ENCODE results near the gene OSGIN1. TPM values are rescaled to one million over a fixed set of nuclear protein-coding genes. Genes with fewer than 3 reads are reported as not detected.

The OSGIN1 gene
- total RNA-seq, 1 experiment from 2014 or later = 3.7 TPM

DNA sequence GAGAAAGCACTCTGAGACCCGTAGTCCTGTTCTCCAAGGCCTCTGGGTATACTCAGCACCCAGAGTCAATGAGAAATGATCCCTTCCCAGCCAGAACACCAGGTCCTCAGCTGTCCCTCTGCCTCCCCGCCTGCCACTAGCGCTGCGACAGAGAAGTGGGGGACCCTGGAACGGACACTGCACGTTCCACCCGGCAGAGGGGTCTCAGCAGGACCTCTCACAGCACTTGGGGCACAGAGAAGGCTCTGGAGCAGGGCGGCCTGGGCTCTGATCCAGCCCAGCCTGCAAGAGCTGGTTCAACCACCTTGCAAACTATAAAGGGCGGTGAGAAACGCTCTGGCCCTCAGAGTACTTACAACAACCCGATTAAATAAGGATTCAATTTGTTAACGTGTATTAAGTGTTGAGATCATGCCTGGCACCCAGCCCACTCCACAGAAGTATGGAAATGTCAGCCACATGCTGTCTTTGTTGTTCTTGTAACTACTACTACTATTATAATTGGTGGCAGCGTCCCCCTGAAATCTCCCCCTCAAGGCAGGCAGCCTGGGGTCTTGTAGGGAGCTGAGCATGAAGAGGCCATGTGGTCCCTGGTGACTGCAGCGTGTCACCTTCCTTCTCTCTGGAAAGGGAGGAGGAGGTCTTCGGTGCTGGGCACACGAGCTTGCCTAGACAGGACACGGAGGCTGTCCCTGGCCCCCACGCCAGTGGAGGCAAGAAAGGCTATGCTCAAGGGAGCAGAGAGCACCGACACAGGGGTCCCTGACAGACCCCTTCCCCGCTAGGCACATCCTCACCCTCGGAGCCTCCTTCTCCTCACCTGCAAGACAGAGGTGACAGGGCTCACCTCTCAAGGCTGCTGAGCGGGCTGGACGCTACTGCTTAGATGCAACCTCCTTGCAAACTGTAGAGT lies 2.4 kb downstream of the OSGIN1 start:
- DNase-seq (ENCODE audit: unreplicated experiment) = no peak
- CTCF ChIA-PET = interaction anchor here (0.5 to 14.7 kb wide), 23 partner anchors 8 to 781 kb away, joined by 3 to 220 read pairs (median 4); partner anchors contain the start of gene SLC38A8
- POLR2A ChIA-PET = interaction anchor here (1.0 kb wide), 1 partner anchor 108 kb away, joined by 3 read pairs; no protein-coding TSS in a partner anchor
- no TSS peak for BruUV-seq (replicated peaks)
- no peaks in the 10 kb centered on the region for H3K36me3 Mint-ChIP-seq (ENCODE audit: insufficient read depth, unreplicated experiment)
- H3K4me1 Mint-ChIP-seq (ENCODE audit: insufficient read depth, unreplicated experiment) = peaks cover 8% of the 10 kb centered on the region
- no peak overlapping the region for H3K4me3 Mint-ChIP-seq (ENCODE audit: unreplicated experiment)
- intact Hi-C loops (cut with micrococcal nuclease) = loop anchor here (1.0 to 10.0 kb wide), 3 partner anchors 89 to 219 kb away; no protein-coding TSS in a partner anchor
- TF ChIP-seq, protein P1, sequence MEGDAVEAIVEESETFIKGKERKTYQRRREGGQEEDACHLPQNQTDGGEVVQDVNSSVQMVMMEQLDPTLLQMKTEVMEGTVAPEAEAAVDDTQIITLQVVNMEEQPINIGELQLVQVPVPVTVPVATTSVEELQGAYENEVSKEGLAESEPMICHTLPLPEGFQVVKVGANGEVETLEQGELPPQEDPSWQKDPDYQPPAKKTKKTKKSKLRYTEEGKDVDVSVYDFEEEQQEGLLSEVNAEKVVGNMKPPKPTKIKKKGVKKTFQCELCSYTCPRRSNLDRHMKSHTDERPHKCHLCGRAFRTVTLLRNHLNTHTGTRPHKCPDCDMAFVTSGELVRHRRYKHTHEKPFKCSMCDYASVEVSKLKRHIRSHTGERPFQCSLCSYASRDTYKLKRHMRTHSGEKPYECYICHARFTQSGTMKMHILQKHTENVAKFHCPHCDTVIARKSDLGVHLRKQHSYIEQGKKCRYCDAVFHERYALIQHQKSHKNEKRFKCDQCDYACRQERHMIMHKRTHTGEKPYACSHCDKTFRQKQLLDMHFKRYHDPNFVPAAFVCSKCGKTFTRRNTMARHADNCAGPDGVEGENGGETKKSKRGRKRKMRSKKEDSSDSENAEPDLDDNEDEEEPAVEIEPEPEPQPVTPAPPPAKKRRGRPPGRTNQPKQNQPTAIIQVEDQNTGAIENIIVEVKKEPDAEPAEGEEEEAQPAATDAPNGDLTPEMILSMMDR (IDR thresholded peaks at IDR 0.05; ENCODE audit: unreplicated experiment) = no peak
- H3K27me3 Mint-ChIP-seq (ENCODE audit: insufficient read depth, unreplicated experiment) = no peaks in the 10 kb centered on the region
- no peak overlapping the region for H3K27ac Mint-ChIP-seq (ENCODE audit: low read depth, unreplicated experiment)
- no peaks in the 10 kb centered on the region for H3K9me3 Mint-ChIP-seq (ENCODE audit: unreplicated experiment)

DNA sequence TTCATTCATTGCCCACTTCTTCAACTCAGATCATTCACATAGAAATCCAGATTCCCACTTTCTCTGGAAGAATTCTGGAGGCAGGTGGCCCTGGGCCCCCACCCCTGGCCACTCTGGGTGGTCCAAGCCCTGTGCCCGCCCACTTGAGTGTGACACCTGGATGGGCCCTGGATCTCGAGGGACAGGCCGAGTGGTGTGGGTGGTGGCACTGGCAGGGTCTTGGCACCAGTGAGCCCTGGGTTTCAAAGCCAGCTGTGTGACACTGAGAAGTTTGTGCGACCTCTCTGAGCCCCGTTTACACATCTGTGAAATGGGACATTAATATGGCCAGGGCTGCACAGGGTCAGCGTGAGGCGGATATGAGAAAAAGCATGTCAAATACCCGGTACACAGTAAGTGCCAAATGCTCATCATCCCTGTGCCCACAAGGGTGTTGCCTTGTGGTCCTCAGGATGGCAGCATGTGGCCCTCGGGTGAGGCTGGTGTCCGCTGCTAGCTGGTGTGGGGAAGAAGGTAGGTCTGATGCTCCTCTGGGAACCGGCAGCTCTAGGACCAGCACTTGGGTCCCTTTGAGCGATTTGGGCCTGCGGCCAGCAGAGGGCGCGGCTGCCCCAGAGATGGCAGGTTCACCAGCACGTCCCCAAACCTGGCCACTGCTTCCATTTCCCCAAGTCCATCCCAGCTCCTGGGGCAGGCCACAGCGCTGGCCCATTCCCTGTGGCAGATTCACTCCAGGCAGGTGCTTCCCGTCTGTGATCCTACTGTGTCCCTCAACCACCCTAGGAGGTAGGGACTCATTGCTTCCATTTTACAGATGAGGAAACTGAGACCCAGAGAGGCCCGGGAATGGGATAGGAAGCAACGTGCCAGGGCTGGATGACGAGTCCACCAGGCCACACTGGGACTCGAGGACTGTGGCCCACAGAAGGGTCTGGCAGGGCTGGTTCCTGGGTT lies 3.6 kb downstream of the OSGIN1 start:
- TF ChIP-seq, protein P1 (IDR thresholded peaks at IDR 0.05; ENCODE audit: unreplicated experiment) = peak; percentile 74
- DNase-seq (ENCODE audit: unreplicated experiment) = peak; percentile 81
- Mint-ChIP-seq H3K4me1 (ENCODE audit: insufficient read depth, unreplicated experiment) (peaks cover 8% of the 10 kb centered on the region), H3K27ac (ENCODE audit: low read depth, unreplicated experiment) (no peak overlapping the region), H3K9me3 (ENCODE audit: unreplicated experiment) (no peaks in the 10 kb centered on the region), H3K27me3 (ENCODE audit: insufficient read depth, unreplicated experiment) (no peaks in the 10 kb centered on the region), H3K36me3 (ENCODE audit: insufficient read depth, unreplicated experiment) (no peaks in the 10 kb centered on the region), H3K4me3 (ENCODE audit: unreplicated experiment) (no peak overlapping the region)
- CTCF ChIA-PET = interaction anchor here (0.5 to 14.7 kb wide), 36 partner anchors 9 to 780 kb away, joined by 3 to 220 read pairs (median 4); partner anchors contain the start of gene SLC38A8
- intact Hi-C loops (cut with micrococcal nuclease) = loop anchor here (1.0 to 10.0 kb wide), 3 partner anchors 88 to 218 kb away; no protein-coding TSS in a partner anchor
- BruUV-seq (replicated peaks) = no TSS peak
- POLR2A ChIA-PET = interaction anchor here (1.2 kb wide), 1 partner anchor 160 kb away, joined by 3 read pairs; the partner anchor contains the start of gene MBTPS1

DNA sequence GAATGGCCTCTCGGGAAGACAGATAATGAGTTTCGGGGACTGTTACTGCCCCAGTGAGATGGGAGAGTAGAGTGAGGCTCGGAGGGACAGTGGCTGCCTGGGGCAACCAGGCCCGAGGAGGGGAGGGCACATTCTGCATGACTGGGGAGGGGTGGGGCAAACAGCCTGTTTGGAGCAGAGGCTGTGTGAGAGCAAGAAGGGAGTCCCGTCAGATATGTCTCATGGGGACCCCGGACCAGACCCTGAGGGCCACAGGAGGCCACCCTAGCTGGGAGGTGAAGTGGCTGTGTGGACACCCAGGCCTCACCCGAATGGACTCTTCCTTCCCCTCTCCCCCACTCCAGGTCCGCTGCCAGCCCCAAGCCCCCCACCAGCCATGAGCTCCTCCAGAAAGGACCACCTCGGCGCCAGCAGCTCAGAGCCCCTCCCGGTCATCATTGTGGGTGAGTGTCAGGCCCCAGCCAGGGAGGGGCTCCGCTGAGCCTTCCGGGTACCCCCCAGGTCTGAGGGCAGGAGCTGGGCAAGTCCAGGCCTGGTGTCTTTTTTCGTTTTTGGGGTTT lies 4.3 kb downstream of the OSGIN1 start:
- Mint-ChIP-seq H3K4me1 (ENCODE audit: insufficient read depth, unreplicated experiment) (peaks cover 8% of the 10 kb centered on the region), H3K9me3 (ENCODE audit: unreplicated experiment) (no peaks in the 10 kb centered on the region), H3K27me3 (ENCODE audit: insufficient read depth, unreplicated experiment) (no peaks in the 10 kb centered on the region), H3K4me3 (ENCODE audit: unreplicated experiment) (no peak overlapping the region), H3K27ac (ENCODE audit: low read depth, unreplicated experiment) (no peak overlapping the region), H3K36me3 (ENCODE audit: insufficient read depth, unreplicated experiment) (no peaks in the 10 kb centered on the region)
- intact Hi-C loops (cut with micrococcal nuclease) = loop anchor here (10.0 kb wide), 1 partner anchor 217 kb away; no protein-coding TSS in a partner anchor
- CTCF ChIA-PET = interaction anchor here (0.6 to 14.7 kb wide), 25 partner anchors 8 to 748 kb away, joined by 3 to 220 read pairs (median 4); partner anchors contain the start of gene SLC38A8
- no peak for DNase-seq (ENCODE audit: unreplicated experiment)
- POLR2A ChIA-PET = interaction anchor here (0.7 to 1.2 kb wide), 2 partner anchors 109 to 159 kb away, joined by 3 to 4 read pairs; partner anchors contain the start of gene MBTPS1
- no TSS peak for BruUV-seq (replicated peaks)
- TF ChIP-seq, protein P1 (IDR thresholded peaks at IDR 0.05; ENCODE audit: unreplicated experiment) = no peak
